Keratinocyte (primary cell): ENCODE data around the gene NRIP2. TPM values are rescaled to one million over a fixed set of nuclear protein-coding genes. Genes with fewer than 3 reads are reported as not detected.
"Not testable (repeated sequence)": the region's sequence is repeated elsewhere in the genome, so short reads cannot be mapped to it uniquely, and the experiment has no call there.

Experiments
- DNase-seq: peaks from one replicate; pipeline ENCODE4 v3.0.0-alpha.2; 2011; ENCODE audit warnings: low read depth, missing footprints, low spot score
- FAIRE-seq: peaks from 2 replicates; lab custom pipeline; 2011; peaks lifted over from hg19 to GRCh38; lab: Jason Lieb, UNC
- H2AFZ ChIP-seq: 2 replicates; pipeline ENCODE4 v1.6.0; 2012; ENCODE audit warnings: low read length, control low read depth, inconsistent platforms; ENCODE audit not compliant: control insufficient read depth
- H3K27ac ChIP-seq: 2 replicates; pipeline ENCODE4 v1.5.1; 2011; ENCODE audit warnings: low read length; ENCODE audit not compliant: control insufficient read depth, insufficient read depth
- H3K27me3 ChIP-seq: 3 replicates; pipeline ENCODE4 v1.6.0; 2011; ENCODE audit warnings: low read length; ENCODE audit not compliant: control insufficient read depth, insufficient read depth; ENCODE audit errors: extremely low read depth
- H3K36me3 ChIP-seq, 2 experiments: 2 replicates in 1 of 2; 3 replicates in 1 of 2; pipeline ENCODE4 v1.5.1; 2011; ENCODE audit warnings: low read length in 2 of 2, mild to moderate bottlenecking in 1 of 2; ENCODE audit not compliant: control insufficient read depth in 2 of 2, insufficient read depth in 2 of 2; ENCODE audit errors: extremely low read depth in 1 of 2
- H3K4me1 ChIP-seq: 3 replicates; pipeline ENCODE4 v1.5.1; 2011; ENCODE audit warnings: low read length; ENCODE audit not compliant: control insufficient read depth, insufficient read depth; ENCODE audit errors: extremely low read depth
- H3K4me2 ChIP-seq: 3 replicates; pipeline ENCODE4 v1.6.0; 2011; ENCODE audit warnings: low read depth, low read length; ENCODE audit not compliant: control insufficient read depth, insufficient read depth; ENCODE audit errors: extremely low read depth
- H3K4me3 ChIP-seq, 3 experiments: fragments of 200-600 bp in 1 of 3; sonication (generic) in 1 of 3; 2 replicates in 2 of 3; 3 replicates in 1 of 3; pipeline ENCODE4 v1.5.1; 2011 to 2016; ENCODE audit warnings: low read length in 3 of 3, mild to moderate bottlenecking in 3 of 3, control low read depth in 2 of 3, inconsistent platforms in 1 of 3, low read depth in 1 of 3, mixed read lengths in 1 of 3, mixed run types in 1 of 3, moderate library complexity in 1 of 3; ENCODE audit not compliant: control insufficient read depth in 2 of 3, insufficient read depth in 2 of 3; ENCODE audit errors: extremely low read depth in 1 of 3
- H3K79me2 ChIP-seq: 2 replicates; pipeline ENCODE4 v1.6.0; 2012; ENCODE audit warnings: low read length; ENCODE audit not compliant: control insufficient read depth, insufficient read depth
- H3K9ac ChIP-seq: 3 replicates; pipeline ENCODE4 v1.6.0; 2011; ENCODE audit warnings: low read length; ENCODE audit not compliant: control insufficient read depth, insufficient read depth; ENCODE audit errors: extremely low read depth
- H3K9me1 ChIP-seq: 3 replicates; pipeline ENCODE4 v1.6.0; 2011; ENCODE audit warnings: low read length; ENCODE audit not compliant: control insufficient read depth, insufficient read depth; ENCODE audit errors: extremely low read depth
- H3K9me3 ChIP-seq: 2 replicates; pipeline ENCODE4 v1.5.1; 2012; ENCODE audit warnings: low read depth, low read length; ENCODE audit not compliant: control insufficient read depth
- H4K20me1 ChIP-seq: 3 replicates; pipeline ENCODE4 v1.6.0; 2011; ENCODE audit warnings: low read length; ENCODE audit not compliant: control insufficient read depth, insufficient read depth; ENCODE audit errors: extremely low read depth
- EZH2 ChIP-seq: IDR thresholded peaks from one replicate; pipeline ENCODE4 v1.6.1; 2012; ENCODE audit warnings: inconsistent platforms, mild to moderate bottlenecking, low read length, moderate library complexity
- dilution Hi-C: fragments of 300-500 bp; cut with MboI; formaldehyde crosslinking; loops from one replicate; pipeline ENCODE4 v1.7.0; 2020; ENCODE audit warnings: low sequenced_read_pairs; ENCODE audit not compliant: extremely low pct_ligation_motif_present
- polyA plus RNA-seq, 5 experiments: library from polyadenylated mRNA; depleted of rRNA in 3 of 5; stranded (reverse) in 3 of 5; stranded (forward) in 1 of 5; unstranded in 1 of 5; fragments of >200 nt; gene quantifications; 1 replicate in 1 of 5; 2 replicates in 3 of 5; 3 replicates in 1 of 5; pipeline versions ENCODE4 v1.2.1 to v1.2.3, GENCODE V29; 2011 to 2012; ENCODE audit warnings: missing spikeins in 2 of 5, low read depth in 1 of 5, low replicate concordance in 1 of 5
- TF ChIP-seq, protein P1 (sequence below), 3 experiments: IDR thresholded peaks in 1 of 3; conservative IDR thresholded peaks in 1 of 3; optimal IDR thresholded peaks in 1 of 3; 2 replicates in 2 of 3; 3 replicates in 1 of 3; pipeline versions ENCODE3 to v1.5.1; 2011; ENCODE audit warnings: low read length in 3 of 3, mild to moderate bottlenecking in 3 of 3, moderate library complexity in 2 of 3, control low read depth in 1 of 3, inconsistent platforms in 1 of 3; ENCODE audit not compliant: insufficient read depth in 2 of 3; ENCODE audit errors: extremely low read depth in 1 of 3

The NRIP2 gene
- polyA plus RNA-seq, 1 donor (not counting 4 experiments of a cell fraction or from before 2014, with no cell fraction given) = not detected

DNA sequence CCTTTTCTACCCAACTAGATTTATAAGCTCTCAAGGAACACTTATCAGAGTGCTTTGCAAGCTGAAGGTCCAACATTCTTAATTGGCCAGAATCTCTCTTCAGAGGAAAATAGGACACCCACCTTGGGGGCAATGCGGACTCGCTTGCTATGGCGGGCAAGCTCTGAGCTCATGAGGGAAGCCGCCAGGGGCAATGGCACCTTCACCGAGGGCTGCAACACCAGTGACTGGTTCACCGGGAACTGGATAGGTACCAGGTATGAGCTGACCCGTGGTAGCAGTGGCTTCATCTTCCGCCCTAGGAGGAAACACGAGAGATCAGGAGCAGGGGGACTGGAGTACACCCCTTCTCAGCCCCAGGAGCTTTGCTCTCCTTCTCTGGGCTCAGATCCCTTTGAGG lies 29.4 kb upstream of the NRIP2 start:
- Histone ChIP-seq H4K20me1 (no peaks in the 10 kb centered on the region), H3K4me3 (no peak overlapping the region), H3K9me3 (no peaks in the 10 kb centered on the region), H3K4me1 (no peaks in the 10 kb centered on the region), H3K79me2 (no peaks in the 10 kb centered on the region), H3K9me1 (no peaks in the 10 kb centered on the region), H3K9ac (no peak overlapping the region), H3K36me3 (peaks cover 2 to 34% of the 10 kb centered on the region in 2 experiments), H3K27ac (no peak overlapping the region), H2AFZ (no peak overlapping the region), H3K27me3 (no peaks in the 10 kb centered on the region), H3K4me2 (no peak overlapping the region)
- FAIRE-seq = no peak
- DNase-seq = no peak
- dilution Hi-C loops = no loop called here
- TF ChIP-seq, protein P1, sequence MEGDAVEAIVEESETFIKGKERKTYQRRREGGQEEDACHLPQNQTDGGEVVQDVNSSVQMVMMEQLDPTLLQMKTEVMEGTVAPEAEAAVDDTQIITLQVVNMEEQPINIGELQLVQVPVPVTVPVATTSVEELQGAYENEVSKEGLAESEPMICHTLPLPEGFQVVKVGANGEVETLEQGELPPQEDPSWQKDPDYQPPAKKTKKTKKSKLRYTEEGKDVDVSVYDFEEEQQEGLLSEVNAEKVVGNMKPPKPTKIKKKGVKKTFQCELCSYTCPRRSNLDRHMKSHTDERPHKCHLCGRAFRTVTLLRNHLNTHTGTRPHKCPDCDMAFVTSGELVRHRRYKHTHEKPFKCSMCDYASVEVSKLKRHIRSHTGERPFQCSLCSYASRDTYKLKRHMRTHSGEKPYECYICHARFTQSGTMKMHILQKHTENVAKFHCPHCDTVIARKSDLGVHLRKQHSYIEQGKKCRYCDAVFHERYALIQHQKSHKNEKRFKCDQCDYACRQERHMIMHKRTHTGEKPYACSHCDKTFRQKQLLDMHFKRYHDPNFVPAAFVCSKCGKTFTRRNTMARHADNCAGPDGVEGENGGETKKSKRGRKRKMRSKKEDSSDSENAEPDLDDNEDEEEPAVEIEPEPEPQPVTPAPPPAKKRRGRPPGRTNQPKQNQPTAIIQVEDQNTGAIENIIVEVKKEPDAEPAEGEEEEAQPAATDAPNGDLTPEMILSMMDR (optimal IDR thresholded peaks at IDR 0.05 in 1 of 3, IDR thresholded peaks at IDR 0.05 in 1 of 3, conservative IDR thresholded peaks at IDR 0.05 in 1 of 3; ENCODE audit: extremely low read depth in 1 of 3, insufficient read depth in 2 of 3, low read length in 3 of 3) = no peak
- no peak for TF ChIP-seq EZH2

DNA sequence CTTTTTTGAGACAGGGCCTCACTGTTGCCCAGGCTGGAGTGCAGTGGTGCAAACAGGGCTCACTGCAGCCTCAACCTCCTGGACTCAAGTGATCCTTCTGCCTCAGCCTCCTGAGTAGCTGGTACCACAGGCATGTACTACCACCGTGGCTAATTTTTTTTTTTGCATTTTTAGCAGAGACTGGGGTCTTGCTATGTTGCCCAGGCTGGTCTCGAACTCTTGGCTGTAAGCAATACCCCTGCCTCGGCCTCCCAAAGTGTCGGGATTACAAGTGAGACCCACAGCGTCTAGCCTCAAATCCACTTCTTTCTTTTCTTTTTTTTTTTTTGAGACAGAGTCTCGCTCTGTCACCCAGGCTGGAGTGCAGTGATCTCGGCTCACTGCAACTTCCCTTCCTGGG lies 28.6 kb upstream of the NRIP2 start:
- H2AFZ ChIP-seq, FAIRE-seq, DNase-seq, H3K9ac ChIP-seq, H3K27me3 ChIP-seq, H3K9me1 ChIP-seq, H3K4me3 ChIP-seq, H4K20me1 ChIP-seq, H3K79me2 ChIP-seq, H3K27ac ChIP-seq, dilution Hi-C loops, H3K4me2 ChIP-seq, H3K4me1 ChIP-seq, H3K9me3 ChIP-seq: not testable (repeated sequence)
- peaks cover 2 to 35% of the 10 kb centered on the region in 2 experiments for H3K36me3 ChIP-seq

DNA sequence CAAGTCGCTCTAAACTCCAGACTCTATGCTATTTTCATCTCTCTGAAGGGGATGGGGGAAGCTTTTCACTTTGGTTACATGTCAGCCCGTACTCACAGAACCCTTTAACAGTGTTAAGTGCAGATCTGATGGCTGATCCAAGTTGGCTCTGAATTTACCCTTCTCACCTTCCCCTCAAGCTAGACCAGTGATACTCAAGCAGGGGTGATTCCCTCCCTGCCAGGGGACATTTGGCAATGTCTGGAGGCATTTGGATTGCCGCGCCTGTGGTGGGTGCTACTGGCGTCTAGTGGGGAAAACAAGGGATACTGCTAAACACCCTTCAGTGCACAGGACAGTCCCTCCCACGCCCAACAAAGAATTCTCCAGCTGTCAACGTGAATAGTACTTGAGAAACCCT lies 28.0 kb upstream of the NRIP2 start:
- dilution Hi-C loops = no loop called here
- no peak for FAIRE-seq

More for the DNA sequence above, 28.0 kb upstream of the NRIP2 start:
- Histone ChIP-seq H3K79me2 (no peaks in the 10 kb centered on the region), H3K36me3 (peaks cover 2 to 34% of the 10 kb centered on the region in 2 experiments), H3K4me1 (no peaks in the 10 kb centered on the region), H3K9me1 (no peaks in the 10 kb centered on the region), H3K27me3 (no peaks in the 10 kb centered on the region), H3K9me3 (no peaks in the 10 kb centered on the region), H4K20me1 (no peaks in the 10 kb centered on the region), H3K27ac (no peak overlapping the region), H2AFZ (no peak overlapping the region), H3K4me2 (no peak overlapping the region), H3K9ac (no peak overlapping the region), H3K4me3 (no peak overlapping the region)
- no peak for DNase-seq
- TF ChIP-seq, protein P1 (optimal IDR thresholded peaks at IDR 0.05 in 1 of 3, IDR thresholded peaks at IDR 0.05 in 1 of 3, conservative IDR thresholded peaks at IDR 0.05 in 1 of 3; ENCODE audit: extremely low read depth in 1 of 3, insufficient read depth in 2 of 3, low read length in 3 of 3) = no peak
- TF ChIP-seq EZH2 = no peak
